ENCODE results near the gene CEP131.

DNA sequence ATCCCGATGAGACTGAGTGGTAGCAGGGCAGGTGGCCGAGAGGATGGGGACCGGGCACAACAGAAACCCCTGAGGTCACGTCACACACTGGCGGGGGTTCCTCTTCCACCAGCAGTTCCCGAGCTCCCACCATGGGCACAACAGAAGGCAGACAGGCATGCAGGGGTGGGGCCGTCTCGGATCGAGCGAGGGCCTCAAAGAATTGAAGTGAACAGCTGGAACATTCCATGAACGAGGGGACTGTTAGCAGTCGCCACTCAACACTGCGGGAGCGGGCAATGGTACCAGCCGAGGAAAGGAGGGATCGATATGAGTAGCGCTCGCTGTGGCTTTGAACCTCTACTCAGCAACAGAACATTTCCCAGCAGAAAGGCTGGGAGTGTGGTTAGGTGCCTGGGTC is 5.3 kb downstream of the CEP131 start:
- TF ChIP-seq, protein P1, sequence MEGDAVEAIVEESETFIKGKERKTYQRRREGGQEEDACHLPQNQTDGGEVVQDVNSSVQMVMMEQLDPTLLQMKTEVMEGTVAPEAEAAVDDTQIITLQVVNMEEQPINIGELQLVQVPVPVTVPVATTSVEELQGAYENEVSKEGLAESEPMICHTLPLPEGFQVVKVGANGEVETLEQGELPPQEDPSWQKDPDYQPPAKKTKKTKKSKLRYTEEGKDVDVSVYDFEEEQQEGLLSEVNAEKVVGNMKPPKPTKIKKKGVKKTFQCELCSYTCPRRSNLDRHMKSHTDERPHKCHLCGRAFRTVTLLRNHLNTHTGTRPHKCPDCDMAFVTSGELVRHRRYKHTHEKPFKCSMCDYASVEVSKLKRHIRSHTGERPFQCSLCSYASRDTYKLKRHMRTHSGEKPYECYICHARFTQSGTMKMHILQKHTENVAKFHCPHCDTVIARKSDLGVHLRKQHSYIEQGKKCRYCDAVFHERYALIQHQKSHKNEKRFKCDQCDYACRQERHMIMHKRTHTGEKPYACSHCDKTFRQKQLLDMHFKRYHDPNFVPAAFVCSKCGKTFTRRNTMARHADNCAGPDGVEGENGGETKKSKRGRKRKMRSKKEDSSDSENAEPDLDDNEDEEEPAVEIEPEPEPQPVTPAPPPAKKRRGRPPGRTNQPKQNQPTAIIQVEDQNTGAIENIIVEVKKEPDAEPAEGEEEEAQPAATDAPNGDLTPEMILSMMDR (IDR thresholded peaks at IDR 0.05; ENCODE audit: insufficient read depth, low read length, poor library complexity, severe bottlenecking), result no peak
- TF ChIP-seq EZH2phosphoT487 (conservative IDR thresholded peaks at IDR 0.05; ENCODE audit: low read length), result no peak

Measured in SU-DHL-6 (cell line).